WI38 (cell line): ENCODE measurements around the gene SYNGR4.

ENCODE experiments used
- H3K4me3 ChIP-seq: 2 replicates; pipeline ENCODE4 v1.5.1; 2011; ENCODE audit warnings: low read depth, mild to moderate bottlenecking, control low read depth, low read length
- CTCF ChIP-seq: IDR thresholded peaks from 2 replicates; pipeline ENCODE4 v1.5.1; 2012; ENCODE audit warnings: low read depth, mild to moderate bottlenecking, control low read depth, low read length

The SYNGR4 gene

GRCh38 chr19:48325265-48325910, 38.8 kb upstream of the SYNGR4 start, which contains the start of gene EMP3:
TSS of gene EMP3 (plus strand) at chr19:48325552. CDS start at chr19:48326845, 1,293 bp downstream.
- no peak for TF ChIP-seq CTCF
- H3K4me3 ChIP-seq: peak within 1 kb of the TSS; percentile 64

GRCh38 chr19:48329167-48329891, 34.8 kb upstream of the SYNGR4 start:
- TF ChIP-seq CTCF: no peak
- no peak overlapping the region for H3K4me3 ChIP-seq

- no peak for TF ChIP-seq CTCF
- no peak overlapping the region for H3K4me3 ChIP-seq
Observed at GRCh38 chr19:48330012-48330681, 34.0 kb upstream of the SYNGR4 start.

- TF ChIP-seq CTCF: no peak
Observed at GRCh38 chr19:48332351-48332661, 31.9 kb upstream of the SYNGR4 start.

GRCh38 chr19:48332662-48333466, 31.3 kb upstream of the SYNGR4 start:
- no peak for TF ChIP-seq CTCF
- H3K4me3 ChIP-seq: 0 out of 2 replicates have a peak overlapping the region, but pooled peaks have one; percentile 5

More at GRCh38 chr19:48332351-48332661, 31.9 kb upstream of the SYNGR4 start:
- no peak overlapping the region for H3K4me3 ChIP-seq

- H3K4me3 ChIP-seq: peak overlapping the region; percentile 51
- TF ChIP-seq CTCF: peak; percentile 58
Observed at GRCh38 chr19:48333467-48334384, 30.4 kb upstream of the SYNGR4 start.
